KOPT-K1 (cell line): ENCODE data around the gene TRPM8.

Experiments used
- H3K27ac ChIP-seq: fragments of 200-600 bp; sonication (generic); 2 replicates; pipeline ENCODE4 v1.5.1; 2016; ENCODE audit warnings: antibody characterized with exemption, mild to moderate bottlenecking, low read depth, low read length; ENCODE audit not compliant: poor library complexity, severe bottlenecking
- H3K36me3 ChIP-seq: fragments of 200-600 bp; sonication (generic); 2 replicates; pipeline ENCODE4 v1.5.1; 2017; ENCODE audit warnings: antibody characterized with exemption, mild to moderate bottlenecking, low read length, moderate library complexity; ENCODE audit not compliant: insufficient read depth
- H3K9me3 ChIP-seq: fragments of 200-600 bp; sonication (generic); 2 replicates; pipeline ENCODE4 v1.5.1; 2017; ENCODE audit warnings: antibody characterized with exemption, low read length, mild to moderate bottlenecking; ENCODE audit not compliant: insufficient read depth, poor library complexity, severe bottlenecking

Gene TRPM8

GRCh38 chr2:233996000-233996399 is 78.8 kb downstream of the TRPM8 start:
- no peak overlapping the region for H3K27ac ChIP-seq

DNA sequence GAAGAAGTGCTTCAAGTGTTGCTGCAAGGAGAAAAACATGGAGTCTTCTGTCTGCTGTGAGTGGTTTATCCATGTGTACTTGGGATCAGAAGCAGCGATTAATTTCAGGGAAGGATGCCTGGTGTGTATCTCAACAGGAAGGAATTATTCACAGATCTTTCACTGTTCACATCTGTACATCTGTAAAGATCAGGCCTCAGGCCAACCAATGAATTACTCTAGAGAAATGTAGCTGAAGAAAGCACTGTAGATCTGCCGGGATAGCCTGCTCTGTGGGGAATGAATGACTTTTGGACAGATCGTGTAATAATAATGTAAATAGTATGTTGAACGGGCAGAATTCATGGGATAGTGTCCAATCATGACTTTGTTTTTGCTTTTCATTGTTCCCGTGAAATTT is 79.3 kb downstream of the TRPM8 start:
- H3K9me3 ChIP-seq, result no peaks in the 10 kb centered on the region
- no peaks in the 10 kb centered on the region for H3K36me3 ChIP-seq
- H3K27ac ChIP-seq, result no peak overlapping the region

More at GRCh38 chr2:233996000-233996399, 78.8 kb downstream of the TRPM8 start:
- H3K36me3 ChIP-seq, result no peaks in the 10 kb centered on the region
- H3K9me3 ChIP-seq, result no peaks in the 10 kb centered on the region

GRCh38 chr2:233997707-233998106 is 80.5 kb downstream of the TRPM8 start:
- Histone ChIP-seq H3K36me3 (no peaks in the 10 kb centered on the region), H3K9me3 (no peaks in the 10 kb centered on the region), H3K27ac (no peak overlapping the region)

- H3K27ac ChIP-seq, result no peak overlapping the region
- H3K9me3 ChIP-seq, result no peaks in the 10 kb centered on the region
- H3K36me3 ChIP-seq, result no peaks in the 10 kb centered on the region
Measured at GRCh38 chr2:233999182-233999581, 82.0 kb downstream of the TRPM8 start.

DNA sequence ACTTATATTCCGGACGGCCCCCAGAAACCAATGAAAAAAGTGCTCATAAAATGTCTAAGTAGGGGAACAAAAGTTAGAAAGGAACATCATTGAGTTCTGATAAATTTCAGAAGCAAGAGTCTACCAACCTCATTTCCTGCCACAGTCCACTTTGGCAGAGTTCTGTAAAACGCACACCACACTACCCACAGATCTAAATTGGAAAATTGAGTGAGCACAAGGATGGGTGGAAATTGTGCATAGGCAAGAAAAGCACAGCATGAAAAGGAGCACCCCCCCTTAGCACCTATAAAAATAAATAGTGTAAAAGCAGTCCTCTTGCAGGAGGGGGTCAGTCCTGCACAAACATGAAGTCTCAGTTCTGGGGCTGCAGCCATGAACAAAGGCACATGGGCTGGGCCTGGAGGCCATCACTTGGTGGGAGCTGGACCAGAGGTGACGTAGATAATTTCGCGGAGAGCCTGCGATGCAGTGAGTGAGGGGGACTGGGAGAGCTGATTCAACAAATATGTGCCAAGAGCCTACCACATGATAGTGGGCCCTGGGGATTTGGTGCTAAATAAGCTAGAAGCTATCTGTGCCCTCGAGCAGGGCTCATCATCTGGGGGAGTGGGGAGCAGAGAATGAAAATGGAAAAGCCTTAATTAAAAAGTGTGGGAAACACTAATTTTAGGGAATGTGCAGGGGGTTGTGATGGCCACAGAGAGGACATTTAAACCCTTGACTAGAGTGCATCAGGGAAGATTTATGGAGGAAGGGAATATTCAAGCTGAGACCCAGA is 84.4 kb downstream of the TRPM8 start:
- Histone ChIP-seq H3K27ac (no peak overlapping the region), H3K36me3 (no peaks in the 10 kb centered on the region), H3K9me3 (no peaks in the 10 kb centered on the region)

DNA sequence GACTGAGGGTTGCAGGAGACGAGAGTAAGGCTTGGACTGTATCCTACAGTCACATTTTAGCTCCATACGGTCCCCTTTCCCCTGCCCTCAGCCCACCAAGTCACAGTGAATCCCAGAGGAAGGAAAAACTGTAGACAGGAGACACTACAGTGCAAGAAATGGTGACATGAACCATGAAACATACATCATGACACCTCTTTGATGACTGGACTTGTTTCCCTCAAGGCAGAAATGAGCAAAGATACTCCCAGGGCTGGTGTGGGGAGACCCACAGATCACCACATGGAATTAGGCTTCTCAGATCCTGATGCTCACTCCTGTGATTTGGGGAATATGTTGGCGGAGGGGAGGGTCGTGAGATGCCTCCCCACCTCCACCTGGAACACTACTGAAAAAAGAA is 85.1 kb downstream of the TRPM8 start:
- no peaks in the 10 kb centered on the region for H3K9me3 ChIP-seq
- no peaks in the 10 kb centered on the region for H3K36me3 ChIP-seq
- no peak overlapping the region for H3K27ac ChIP-seq

DNA sequence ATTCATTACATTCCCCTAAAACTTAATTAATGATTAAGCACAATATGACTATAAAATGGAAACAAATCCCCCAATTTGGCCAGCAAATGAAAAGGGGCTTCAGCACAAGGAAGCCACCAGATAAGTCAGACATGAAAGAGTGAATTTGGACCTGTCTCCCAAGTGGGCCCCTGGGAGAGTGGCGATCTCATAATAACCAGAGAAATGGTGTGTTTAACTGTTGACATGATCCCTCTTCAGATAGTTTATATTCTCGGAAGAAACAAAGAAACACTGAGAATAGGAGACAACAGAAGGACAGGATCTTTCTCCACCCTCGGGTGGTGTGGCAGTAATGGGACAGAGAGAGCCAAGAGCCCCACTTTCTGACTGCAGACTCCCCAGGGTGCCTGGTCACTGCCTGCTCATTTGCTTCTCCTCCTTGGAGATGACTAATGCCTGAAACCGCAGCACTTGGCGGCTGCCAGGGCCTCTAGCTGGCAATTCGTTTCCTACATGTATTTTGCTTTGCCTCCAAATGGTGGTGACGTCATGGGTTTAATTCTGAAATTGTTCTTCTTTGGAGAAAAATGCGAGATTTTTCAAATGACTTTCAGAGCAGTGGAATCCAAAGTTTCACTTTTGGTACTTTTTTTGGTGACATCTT is 86.9 kb downstream of the TRPM8 start:
- Histone ChIP-seq H3K27ac (no peak overlapping the region), H3K36me3 (no peaks in the 10 kb centered on the region), H3K9me3 (no peaks in the 10 kb centered on the region)

- Histone ChIP-seq H3K27ac (no peak overlapping the region), H3K36me3 (no peaks in the 10 kb centered on the region), H3K9me3 (no peaks in the 10 kb centered on the region)
Measured at GRCh38 chr2:234005126-234005525, 88.0 kb downstream of the TRPM8 start.

DNA sequence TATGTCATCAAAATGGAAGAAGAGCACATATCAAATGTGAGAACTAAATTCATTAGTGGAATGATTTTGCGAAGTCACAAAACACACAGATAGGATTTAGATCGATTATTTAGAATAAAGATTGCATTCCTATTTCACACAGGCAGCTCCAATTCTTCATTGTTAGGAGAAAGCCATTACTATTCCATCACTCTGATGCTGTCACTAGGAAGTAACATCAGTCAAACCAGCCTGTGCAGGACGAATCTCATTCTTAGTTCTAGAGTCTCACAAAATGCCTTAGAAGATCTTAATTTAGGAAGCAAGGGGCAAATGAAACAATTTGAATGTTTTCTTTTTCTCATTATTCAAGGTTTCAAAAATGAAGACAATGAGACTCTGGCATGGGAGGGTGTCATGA is 89.3 kb downstream of the TRPM8 start:
- Histone ChIP-seq H3K27ac (no peak overlapping the region), H3K9me3 (peaks cover 11% of the 10 kb centered on the region), H3K36me3 (no peaks in the 10 kb centered on the region)

GRCh38 chr2:234014427-234014826 is 97.3 kb downstream of the TRPM8 start:
- Histone ChIP-seq H3K27ac (no peak overlapping the region), H3K9me3 (peaks cover 12% of the 10 kb centered on the region), H3K36me3 (no peaks in the 10 kb centered on the region)

DNA sequence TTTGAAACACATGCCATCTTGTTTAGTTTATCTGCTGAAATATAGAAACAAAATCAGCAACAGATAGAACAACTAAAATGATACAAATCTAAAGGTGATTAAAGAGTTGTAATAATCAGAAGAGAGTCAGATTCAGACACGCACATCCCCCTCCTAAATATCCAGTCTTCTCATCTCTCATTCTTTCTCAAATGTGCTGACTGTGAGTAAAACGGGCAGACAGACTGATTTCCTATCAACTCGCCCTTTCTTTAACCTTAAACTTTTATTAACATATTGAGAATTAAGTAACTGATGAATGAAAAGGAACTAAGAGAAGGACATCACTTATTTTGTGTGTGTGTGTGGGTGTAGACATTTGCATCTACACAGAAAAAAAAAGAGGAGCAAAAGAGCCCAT is 98.7 kb downstream of the TRPM8 start:
- no peak overlapping the region for H3K27ac ChIP-seq
- H3K9me3 ChIP-seq, result peaks cover 7% of the 10 kb centered on the region
- no peaks in the 10 kb centered on the region for H3K36me3 ChIP-seq

GRCh38 chr2:234019896-234020295 is 102.7 kb downstream of the TRPM8 start:
- H3K9me3 ChIP-seq, result no peaks in the 10 kb centered on the region
- H3K27ac ChIP-seq, result no peak overlapping the region
- no peaks in the 10 kb centered on the region for H3K36me3 ChIP-seq

DNA sequence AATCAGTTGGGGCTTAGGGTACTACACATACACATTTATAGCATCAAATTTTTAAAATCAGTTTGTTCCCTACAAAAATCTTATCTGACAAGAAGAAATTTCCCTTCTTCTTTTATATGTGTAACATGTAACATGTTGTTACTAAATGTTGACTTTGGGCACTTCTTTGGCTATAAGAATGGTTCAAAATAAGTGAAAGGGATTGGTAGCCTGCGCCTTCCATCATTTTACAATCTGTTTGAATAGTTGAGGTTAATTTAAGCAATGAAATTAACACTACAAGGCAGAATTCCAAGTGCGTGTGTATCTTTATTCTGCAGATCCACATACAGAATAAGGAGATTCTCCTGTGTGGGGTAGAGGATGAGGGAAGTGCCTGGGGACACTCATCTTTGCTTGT is 103.2 kb downstream of the TRPM8 start:
- Histone ChIP-seq H3K9me3 (no peaks in the 10 kb centered on the region), H3K27ac (no peak overlapping the region), H3K36me3 (no peaks in the 10 kb centered on the region)

DNA sequence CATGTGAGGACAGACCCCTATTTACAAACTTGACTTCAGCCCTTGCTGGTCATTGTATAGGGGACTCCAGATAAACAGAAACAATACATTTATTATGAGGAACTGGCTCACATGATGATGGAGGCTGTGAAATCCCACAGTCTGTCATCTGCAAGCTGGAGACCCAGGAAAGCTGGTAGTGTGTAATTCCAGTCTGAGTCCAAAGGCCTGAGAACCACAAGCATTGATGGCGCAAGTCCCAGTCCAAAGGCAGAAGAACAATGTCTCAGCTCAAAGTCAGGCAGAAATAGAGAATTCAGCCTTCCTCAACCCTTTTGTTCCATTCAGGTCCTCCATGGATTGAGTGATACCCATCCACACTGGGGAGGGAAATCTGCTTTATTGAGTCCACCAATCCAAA is 105.3 kb downstream of the TRPM8 start:
- no peaks in the 10 kb centered on the region for H3K9me3 ChIP-seq
- no peak overlapping the region for H3K27ac ChIP-seq
- no peaks in the 10 kb centered on the region for H3K36me3 ChIP-seq

DNA sequence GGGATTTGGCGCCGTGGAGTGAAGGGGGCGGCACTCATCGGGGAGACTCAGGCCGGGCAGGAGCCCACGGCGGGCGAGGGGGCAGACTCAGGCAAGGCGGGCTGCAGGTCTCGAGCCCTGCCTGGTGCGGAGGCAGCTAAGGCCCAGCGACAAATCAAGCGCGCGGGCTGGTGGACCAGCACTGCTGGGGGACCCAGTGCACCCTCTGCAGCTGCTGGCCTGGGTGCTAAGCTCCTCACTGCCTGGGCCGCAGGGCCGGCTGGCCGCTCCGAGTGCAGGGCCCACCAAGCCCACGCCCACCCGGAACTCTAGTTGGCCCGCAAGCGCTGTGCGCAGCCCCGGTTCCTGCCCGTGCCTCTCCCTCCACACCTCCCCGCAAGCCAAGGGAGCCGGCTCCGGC is 107.1 kb downstream of the TRPM8 start:
- Histone ChIP-seq H3K9me3 (no peaks in the 10 kb centered on the region), H3K36me3 (no peaks in the 10 kb centered on the region), H3K27ac (no peak overlapping the region)

DNA sequence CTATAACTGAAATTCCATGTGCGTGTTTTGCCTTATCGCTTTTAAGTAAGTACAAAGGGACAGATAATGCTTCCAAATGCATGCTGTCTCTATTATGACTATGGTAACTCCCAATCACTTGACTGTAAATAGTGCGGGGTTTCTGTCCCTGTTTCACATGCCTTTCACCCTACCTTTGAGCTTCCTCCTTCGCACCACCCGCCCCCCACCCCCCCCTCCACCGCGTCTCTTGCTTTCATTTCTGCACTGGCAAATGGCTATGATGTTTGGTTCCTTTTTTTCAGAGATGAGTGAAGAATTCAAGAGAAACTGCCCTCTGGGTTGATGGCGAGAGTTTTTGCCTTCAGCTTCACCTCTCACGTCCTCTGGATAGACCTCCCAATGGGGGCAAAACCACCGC is 108.3 kb downstream of the TRPM8 start:
- Histone ChIP-seq H3K9me3 (no peaks in the 10 kb centered on the region), H3K27ac (no peak overlapping the region), H3K36me3 (no peaks in the 10 kb centered on the region)
